ENCODE results near the gene ZFHX3.

GRCh38 chr16:72832621-72833248 is 215.2 kb downstream of the ZFHX3 start:
- TF ChIP-seq NFXL1 (CRISPR knock-in tag; IDR thresholded peaks at IDR 0.05): no peak
- TF ChIP-seq POLR2A (conservative IDR thresholded peaks at IDR 0.05): no peak
- TF ChIP-seq CEBPB (tag; IDR thresholded peaks at IDR 0.05): no peak

All from K562 (cell line).